Endothelial cell (in vitro differentiated cells): ENCODE results near the gene ZNF367. TPM values are rescaled to one million over a fixed set of nuclear protein-coding genes. Genes with fewer than 3 reads are reported as not detected.
A peak's percentile ranks its signal among the peaks of the same experiment; 100 is the strongest.

ENCODE experiments used
- DNase-seq: peaks from one replicate; pipeline ENCODE4 v3.0.0; 2021; ENCODE audit warnings: low spot score
- H3K27ac Mint-ChIP-seq: one replicate; pipeline ENCODE4 v1.8.0; 2021; ENCODE audit warnings: mixed read lengths, inconsistent platforms; ENCODE audit not compliant: unreplicated experiment
- H3K27me3 Mint-ChIP-seq: one replicate; pipeline ENCODE4 v1.8.0; 2021; ENCODE audit warnings: mild to moderate bottlenecking, moderate library complexity, mixed read lengths, inconsistent platforms; ENCODE audit not compliant: unreplicated experiment
- H3K36me3 Mint-ChIP-seq: one replicate; pipeline ENCODE4 v1.8.0; 2021; ENCODE audit warnings: mild to moderate bottlenecking, low read depth, mixed read lengths, inconsistent platforms; ENCODE audit not compliant: unreplicated experiment
- H3K4me1 Mint-ChIP-seq: one replicate; pipeline ENCODE4 v1.8.0; 2021; ENCODE audit warnings: mild to moderate bottlenecking, mixed read lengths, inconsistent platforms; ENCODE audit not compliant: unreplicated experiment
- H3K4me3 Mint-ChIP-seq: one replicate; pipeline ENCODE4 v1.8.0; 2021; ENCODE audit warnings: mild to moderate bottlenecking, mixed read lengths, inconsistent platforms; ENCODE audit not compliant: unreplicated experiment
- H3K9me3 Mint-ChIP-seq: one replicate; pipeline ENCODE4 v1.8.0; 2021; ENCODE audit warnings: mixed read lengths, inconsistent platforms; ENCODE audit not compliant: unreplicated experiment
- total RNA-seq: library from RNA; stranded (reverse); fragmentation: NEBNext Ultra II Directional; extraction: Animal tissue kit (Norgen Biotek cat#: 25700); gene quantifications from one replicate; pipeline ENCODE4 v1.2.1, GENCODE V29; 2021; ENCODE audit not compliant: unreplicated experiment
- TF ChIP-seq, protein P1 (sequence below): fragments of 200-600 bp; sonication (generic); IDR thresholded peaks from one replicate; pipeline ENCODE4 v1.5.0; 2021; ENCODE audit warnings: antibody characterized with exemption; ENCODE audit not compliant: unreplicated experiment

Gene ZNF367
- total RNA-seq, 1 donor from 2014 or later: 2.2 TPM

DNA sequence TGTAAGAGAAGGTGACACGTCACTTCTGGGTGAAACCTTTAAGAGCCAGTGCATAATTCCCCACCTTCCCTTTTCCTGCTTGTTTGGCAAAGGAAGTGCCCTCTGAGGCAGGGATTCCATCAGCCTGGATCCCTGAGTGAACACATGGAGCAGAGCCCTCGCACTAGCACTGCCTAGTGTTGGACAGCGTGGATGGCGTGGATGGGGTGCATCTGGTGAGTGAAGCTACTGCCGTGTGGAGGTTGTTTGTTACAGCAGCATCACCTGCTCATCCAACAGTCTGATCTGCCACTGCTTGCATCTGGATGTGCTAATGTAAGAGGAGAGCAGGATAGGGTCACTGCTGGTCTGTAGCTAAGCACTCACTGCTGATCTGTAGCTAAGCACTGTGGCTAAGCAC is 69.9 kb downstream of the ZNF367 start:
- TF ChIP-seq, protein P1, sequence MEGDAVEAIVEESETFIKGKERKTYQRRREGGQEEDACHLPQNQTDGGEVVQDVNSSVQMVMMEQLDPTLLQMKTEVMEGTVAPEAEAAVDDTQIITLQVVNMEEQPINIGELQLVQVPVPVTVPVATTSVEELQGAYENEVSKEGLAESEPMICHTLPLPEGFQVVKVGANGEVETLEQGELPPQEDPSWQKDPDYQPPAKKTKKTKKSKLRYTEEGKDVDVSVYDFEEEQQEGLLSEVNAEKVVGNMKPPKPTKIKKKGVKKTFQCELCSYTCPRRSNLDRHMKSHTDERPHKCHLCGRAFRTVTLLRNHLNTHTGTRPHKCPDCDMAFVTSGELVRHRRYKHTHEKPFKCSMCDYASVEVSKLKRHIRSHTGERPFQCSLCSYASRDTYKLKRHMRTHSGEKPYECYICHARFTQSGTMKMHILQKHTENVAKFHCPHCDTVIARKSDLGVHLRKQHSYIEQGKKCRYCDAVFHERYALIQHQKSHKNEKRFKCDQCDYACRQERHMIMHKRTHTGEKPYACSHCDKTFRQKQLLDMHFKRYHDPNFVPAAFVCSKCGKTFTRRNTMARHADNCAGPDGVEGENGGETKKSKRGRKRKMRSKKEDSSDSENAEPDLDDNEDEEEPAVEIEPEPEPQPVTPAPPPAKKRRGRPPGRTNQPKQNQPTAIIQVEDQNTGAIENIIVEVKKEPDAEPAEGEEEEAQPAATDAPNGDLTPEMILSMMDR: no peak
- no peak for DNase-seq
- Mint-ChIP-seq H3K36me3 (peaks cover 17% of the 10 kb centered on the region), H3K27ac (no peak overlapping the region), H3K4me3 (peak overlapping the region; percentile 28), H3K9me3 (no peaks in the 10 kb centered on the region), H3K4me1 (peaks cover 10% of the 10 kb centered on the region), H3K27me3 (peaks cover 1% of the 10 kb centered on the region)

DNA sequence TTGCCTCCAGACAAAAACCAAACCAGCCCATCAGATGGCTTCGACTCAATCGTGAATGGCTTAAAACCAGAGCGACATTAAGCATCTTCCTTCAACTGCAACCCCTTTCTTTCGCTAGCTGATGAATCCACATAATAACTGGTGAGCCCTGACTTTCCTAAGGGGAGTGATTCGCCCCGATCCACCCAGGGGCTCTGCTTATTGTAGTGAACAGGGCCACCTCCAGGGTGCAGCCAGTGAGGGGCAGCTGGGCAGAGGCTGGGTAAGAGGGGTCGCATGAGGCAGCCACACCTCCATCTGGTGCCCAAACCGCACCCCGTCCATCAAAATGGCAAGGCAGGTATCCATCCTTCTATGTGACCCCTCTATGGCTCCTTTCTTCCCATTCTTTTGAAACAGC is 72.6 kb downstream of the ZNF367 start:
- H3K4me1 Mint-ChIP-seq: peaks cover 10% of the 10 kb centered on the region
- TF ChIP-seq, protein P1: no peak
- H3K9me3 Mint-ChIP-seq: no peaks in the 10 kb centered on the region
- DNase-seq: no peak
- H3K27ac Mint-ChIP-seq: no peak overlapping the region
- no peak overlapping the region for H3K4me3 Mint-ChIP-seq
- peaks cover 1% of the 10 kb centered on the region for H3K27me3 Mint-ChIP-seq
- H3K36me3 Mint-ChIP-seq: peaks cover 17% of the 10 kb centered on the region

DNA sequence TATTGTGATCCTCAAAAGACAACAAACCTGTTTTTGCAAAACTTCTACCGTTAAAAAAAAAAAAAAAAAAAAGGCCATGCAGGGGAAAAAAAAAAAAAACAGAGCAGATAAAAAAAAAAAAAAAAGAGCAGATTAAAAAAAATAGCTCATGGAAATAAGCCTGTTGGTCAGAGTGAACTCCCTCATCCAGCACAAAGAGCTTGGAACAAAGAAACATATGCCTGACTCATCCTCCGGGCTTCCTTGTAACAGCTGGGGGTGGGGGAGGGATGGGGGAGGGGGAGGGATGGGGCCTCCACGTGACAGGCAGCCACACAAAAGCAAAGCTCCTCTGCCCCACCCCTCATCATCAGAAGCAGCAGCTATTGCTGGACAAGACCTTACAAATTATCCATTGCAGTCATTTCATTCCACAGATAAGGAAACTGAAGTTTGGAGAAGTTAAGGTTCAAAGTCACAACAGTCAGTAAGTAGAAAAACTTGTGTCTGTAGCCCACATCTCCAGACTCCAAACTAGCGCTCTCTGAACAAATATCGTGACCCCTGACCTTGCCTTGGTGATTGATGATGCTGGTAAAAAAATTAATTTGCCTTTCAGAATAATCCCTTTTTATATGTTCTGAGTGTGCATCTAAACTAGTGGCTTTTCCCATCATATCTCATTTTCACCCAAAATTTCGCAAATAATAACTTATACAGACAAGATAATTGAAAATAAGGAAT is 73.6 kb downstream of the ZNF367 start:
- H3K9me3 Mint-ChIP-seq: no peaks in the 10 kb centered on the region
- TF ChIP-seq, protein P1: no peak
- no peak overlapping the region for H3K4me3 Mint-ChIP-seq
- H3K27ac Mint-ChIP-seq: no peak overlapping the region
- no peak for DNase-seq
- H3K4me1 Mint-ChIP-seq: peaks cover 10% of the 10 kb centered on the region
- H3K27me3 Mint-ChIP-seq: peaks cover 1% of the 10 kb centered on the region
- H3K36me3 Mint-ChIP-seq: peaks cover 17% of the 10 kb centered on the region

DNA sequence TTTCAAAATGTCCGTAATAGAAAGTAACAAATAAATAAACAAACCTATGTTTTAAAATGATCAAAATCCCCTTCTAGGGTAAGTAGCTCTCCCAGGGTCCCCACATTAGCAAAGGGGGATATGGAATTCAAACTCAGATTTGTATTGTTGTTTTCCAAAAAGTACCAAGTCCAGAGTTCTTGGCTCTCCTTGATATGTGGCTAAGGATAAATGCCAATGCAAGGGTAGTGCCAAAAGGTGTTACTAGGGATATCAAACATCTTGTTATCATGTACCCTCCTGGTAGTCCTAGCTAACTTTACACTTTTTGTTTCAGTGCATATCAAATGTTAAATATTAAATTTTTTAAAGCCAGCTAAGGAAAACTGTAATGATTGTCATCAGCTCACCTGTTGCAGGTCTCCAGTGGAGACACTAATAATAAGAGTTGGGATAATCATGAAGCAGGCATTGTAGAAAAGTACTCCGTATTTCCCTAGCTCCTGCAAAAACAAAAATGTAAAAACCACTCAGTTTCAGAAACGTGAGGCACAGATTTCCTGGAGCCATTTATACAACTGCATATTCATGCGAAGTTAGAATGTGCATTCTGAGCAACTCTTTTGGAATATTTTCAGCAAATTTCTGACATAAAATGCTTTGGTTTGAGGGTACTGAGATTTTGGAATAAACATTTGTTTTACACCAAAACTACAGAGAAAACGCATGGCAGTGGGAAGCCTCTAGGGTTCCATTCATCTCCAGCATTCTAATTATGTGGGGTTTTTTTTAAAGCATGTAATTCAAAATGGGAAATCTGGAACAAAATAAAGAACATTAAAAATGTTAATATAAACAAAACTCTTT is 74.4 kb downstream of the ZNF367 start:
- TF ChIP-seq, protein P1: no peak
- Mint-ChIP-seq H3K9me3 (no peaks in the 10 kb centered on the region), H3K27ac (no peak overlapping the region), H3K4me1 (peaks cover 10% of the 10 kb centered on the region), H3K4me3 (no peak overlapping the region), H3K36me3 (peaks cover 11% of the 10 kb centered on the region), H3K27me3 (peaks cover 1% of the 10 kb centered on the region)
- no peak for DNase-seq
